Measurements from ENCODE around the gene TMEM9.
"Not testable (repeated sequence)": the region's sequence is repeated elsewhere in the genome, so short reads cannot be mapped to it uniquely, and the experiment has no call there.

Gene TMEM9

GRCh38 chr1:201172999-201173610 is 18.8 kb upstream of the TMEM9 start:
- no peak for DNase-seq

- no peak for DNase-seq
Measured at GRCh38 chr1:201172326-201172725, 18.1 kb upstream of the TMEM9 start.

- peak; percentile 56 to 79 for DNase-seq
Measured at GRCh38 chr1:201171063-201172036, 17.1 kb upstream of the TMEM9 start.

GRCh38 chr1:201170533-201171062 is 16.3 kb upstream of the TMEM9 start:
- peak; percentile 61 to 86 for DNase-seq

GRCh38 chr1:201169971-201170532 is 15.8 kb upstream of the TMEM9 start:
- no peak for DNase-seq

GRCh38 chr1:201169203-201169602 is 14.9 kb upstream of the TMEM9 start:
- no peak for DNase-seq

GRCh38 chr1:201167041-201167991 is 13.0 kb upstream of the TMEM9 start:
- DNase-seq: no peak

- DNase-seq: no peak
Measured at GRCh38 chr1:201164645-201165044, 10.4 kb upstream of the TMEM9 start.

- no peak for DNase-seq
Measured at GRCh38 chr1:201163707-201164106, 9.4 kb upstream of the TMEM9 start.

GRCh38 chr1:201163036-201163435 is 8.8 kb upstream of the TMEM9 start:
- not testable (repeated sequence) for DNase-seq

GRCh38 chr1:201157949-201158348 is 3.7 kb upstream of the TMEM9 start:
- DNase-seq: no peak

GRCh38 chr1:201156819-201157218 is 2.5 kb upstream of the TMEM9 start:
- DNase-seq: no peak

GRCh38 chr1:201156346-201156745 is 2.1 kb upstream of the TMEM9 start:
- no peak for DNase-seq

GRCh38 chr1:201155354-201155753 is 1.1 kb upstream of the TMEM9 start:
- no peak for DNase-seq

GRCh38 chr1:201153474-201154388 is 543 bp downstream of the TMEM9 start:
- DNase-seq: no peak

GRCh38 chr1:201149400-201149799 is 4.9 kb downstream of the TMEM9 start:
- DNase-seq: peak in 1 of 2 experiments; percentile 47

GRCh38 chr1:201147396-201148015 is 6.8 kb downstream of the TMEM9 start:
- DNase-seq: no peak

GRCh38 chr1:201146626-201147390 is 7.5 kb downstream of the TMEM9 start:
- DNase-seq: no peak

GRCh38 chr1:201145816-201146215 is 8.5 kb downstream of the TMEM9 start:
- no peak for DNase-seq

- DNase-seq: peak in 1 of 2 experiments; percentile 54
Measured at GRCh38 chr1:201145132-201145531, 9.1 kb downstream of the TMEM9 start.
